ENCODE data around the gene ABLIM1.

DNA sequence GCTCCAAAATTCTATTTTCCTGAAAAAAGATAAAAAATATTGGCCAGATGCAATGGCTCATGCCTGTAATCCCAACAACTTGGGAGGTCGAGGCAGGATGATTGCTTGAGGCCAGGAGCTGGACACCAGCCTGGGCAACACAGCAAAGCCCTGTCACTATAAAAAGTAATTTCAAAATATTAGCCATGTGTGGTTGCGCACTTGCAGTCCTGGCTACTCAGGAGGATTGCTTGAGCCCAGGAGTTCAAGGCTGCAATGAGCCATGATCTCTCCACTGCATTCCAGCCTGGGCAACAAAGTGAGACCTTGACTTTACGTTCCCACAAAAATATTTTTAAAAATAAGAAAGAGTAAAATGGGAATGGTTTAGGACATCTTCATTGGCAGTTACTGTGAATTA, 149.7 kb downstream of the ABLIM1 start:
- no peak for TF ChIP-seq CTCF (IDR thresholded peaks at IDR 0.05 in 4 of 5, conservative IDR thresholded peaks at IDR 0.05 in 1 of 5)
- TF ChIP-seq POLR2A (IDR thresholded peaks at IDR 0.05), result no peak
